Measurements from ENCODE around the gene PARVG. TPM values are rescaled to one million over a fixed set of nuclear protein-coding genes. Genes with fewer than 3 reads are reported as not detected.

PARVG gene
- total and polyA plus RNA-seq, 2 donors (not counting 3 experiments of a cell fraction or from before 2014, with no cell fraction given) = 0.82 TPM; not detected in 1

DNA sequence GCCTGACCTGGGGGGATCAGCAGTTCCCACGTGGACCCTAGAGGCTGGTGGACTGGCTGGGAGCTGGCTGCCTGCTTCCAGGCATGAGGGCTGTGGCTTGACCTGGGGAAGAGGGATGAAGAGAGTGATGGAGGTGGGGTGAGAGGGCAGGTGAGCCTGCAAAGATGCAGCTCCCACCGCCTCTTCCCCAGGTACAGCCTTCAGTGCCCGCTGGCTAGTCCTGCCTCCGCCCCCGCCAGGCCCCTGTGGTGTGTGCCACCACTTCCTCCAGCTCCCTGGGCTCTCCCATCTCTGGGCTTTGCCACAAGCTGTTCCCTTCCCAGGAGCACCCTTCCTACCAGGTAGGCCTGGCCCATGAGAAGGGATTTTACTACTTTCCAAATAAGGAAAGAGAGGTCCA lies 19.1 kb downstream of the PARVG start:
- no peaks in the 10 kb centered on the region for H3K36me3 ChIP-seq (ENCODE audit: control insufficient read depth in 2 of 2, extremely low read depth in 1 of 2, insufficient read depth in 2 of 2, low read length in 2 of 2)
- no peaks in the 10 kb centered on the region for H3K9me3 ChIP-seq (replicated peaks; ENCODE audit: control insufficient read depth, insufficient read depth, low read length)
- no peaks in the 10 kb centered on the region for H4K20me1 ChIP-seq (replicated peaks; ENCODE audit: control insufficient read depth, extremely low read depth, insufficient read depth, low read length)
- H3K9ac ChIP-seq (replicated peaks; ENCODE audit: extremely low read depth, insufficient read depth, low read length) = no peak overlapping the region
- BruUV-seq (replicated peaks) = no TSS peak
- FAIRE-seq = no peak
- ChIA-PET CTCF (no interaction called here), POLR2A (no interaction called here)
- dilution Hi-C loops (cut with MboI; ENCODE audit: extremely low pct_ligation_motif_present, low sequenced_read_pairs) (no loop called here), intact Hi-C loops (cut with micrococcal nuclease) (no loop called here)
- H2AFZ ChIP-seq (ENCODE audit: low read depth, low read length) = no peak overlapping the region
- H3K27me3 ChIP-seq (ENCODE audit: control insufficient read depth in 2 of 2, insufficient read depth in 2 of 2, low read length in 2 of 2) = no peaks in the 10 kb centered on the region
- H3K27ac ChIP-seq (ENCODE audit: insufficient read depth, low read depth, low read length) = no peak overlapping the region
- TF ChIP-seq MYC (IDR thresholded peaks at IDR 0.05; ENCODE audit: low read depth, low read length) = no peak
- H3K4me3 ChIP-seq (replicated peaks in 1 of 3; ENCODE audit: insufficient read depth in 1 of 3, low read depth in 1 of 3, low read length in 3 of 3) = no peak overlapping the region
- no peaks in the 10 kb centered on the region for H3K4me1 ChIP-seq (ENCODE audit: control insufficient read depth, extremely low read depth, insufficient read depth, low read length)
- DNase-seq (ENCODE audit: low read depth, low spot score) = no peak
- no peaks in the 10 kb centered on the region for H3K9me1 ChIP-seq (replicated peaks; ENCODE audit: control insufficient read depth, extremely low read depth, insufficient read depth, low read length)
- no peaks in the 10 kb centered on the region for H3K79me2 ChIP-seq (ENCODE audit: control insufficient read depth, insufficient read depth, low read length)
- no peak overlapping the region for H3K4me2 ChIP-seq (ENCODE audit: insufficient read depth, low read length)

DNA sequence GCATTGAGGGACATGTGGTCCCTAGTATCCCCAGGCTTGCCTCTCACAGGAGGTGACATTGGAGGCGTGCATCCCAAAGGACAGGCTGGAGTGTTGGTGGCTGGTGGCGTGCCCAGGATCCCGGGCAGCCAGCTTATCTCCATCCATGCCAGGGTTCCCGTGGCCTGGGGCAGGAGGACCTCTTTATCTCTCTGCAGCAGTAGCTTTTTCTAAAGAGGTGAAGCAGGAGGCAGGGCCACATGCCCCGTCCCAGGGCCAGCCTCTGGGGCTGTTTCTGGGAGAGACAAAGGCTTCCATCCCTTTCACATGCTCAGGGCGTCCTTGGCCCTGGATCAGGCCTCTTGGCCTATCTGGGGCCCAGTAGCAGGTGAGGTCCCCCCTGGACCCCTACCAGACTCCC lies 19.7 kb downstream of the PARVG start:
- no peaks in the 10 kb centered on the region for H3K27me3 ChIP-seq (ENCODE audit: control insufficient read depth in 2 of 2, insufficient read depth in 2 of 2, low read length in 2 of 2)
- H4K20me1 ChIP-seq (replicated peaks; ENCODE audit: control insufficient read depth, extremely low read depth, insufficient read depth, low read length) = no peaks in the 10 kb centered on the region
- H3K9ac ChIP-seq (replicated peaks; ENCODE audit: extremely low read depth, insufficient read depth, low read length) = no peak overlapping the region
- H3K36me3 ChIP-seq (ENCODE audit: control insufficient read depth in 2 of 2, extremely low read depth in 1 of 2, insufficient read depth in 2 of 2, low read length in 2 of 2) = no peaks in the 10 kb centered on the region
- H3K27ac ChIP-seq (ENCODE audit: insufficient read depth, low read depth, low read length) = no peak overlapping the region
- intact Hi-C loops (cut with micrococcal nuclease) = no loop called here
- ChIA-PET POLR2A (no interaction called here), CTCF (no interaction called here)
- no peaks in the 10 kb centered on the region for H3K79me2 ChIP-seq (ENCODE audit: control insufficient read depth, insufficient read depth, low read length)
- TF ChIP-seq FOS (IDR thresholded peaks at IDR 0.05; ENCODE audit: borderline replicate concordance, insufficient read depth, low read length) = no peak
- no peaks in the 10 kb centered on the region for H3K9me3 ChIP-seq (replicated peaks; ENCODE audit: control insufficient read depth, insufficient read depth, low read length)
- no peaks in the 10 kb centered on the region for H3K4me1 ChIP-seq (ENCODE audit: control insufficient read depth, extremely low read depth, insufficient read depth, low read length)
- DNase-seq (ENCODE audit: low read depth, low spot score) (no peak), FAIRE-seq (no peak)
- BruUV-seq (replicated peaks) = no TSS peak
- H3K4me3 ChIP-seq (replicated peaks in 1 of 3; ENCODE audit: insufficient read depth in 1 of 3, low read depth in 1 of 3, low read length in 3 of 3) = no peak overlapping the region
- dilution Hi-C loops (cut with MboI; ENCODE audit: extremely low pct_ligation_motif_present, low sequenced_read_pairs) = no loop called here
- no peak overlapping the region for H3K4me2 ChIP-seq (ENCODE audit: insufficient read depth, low read length)
- no peak overlapping the region for H2AFZ ChIP-seq (ENCODE audit: low read depth, low read length)
- H3K9me1 ChIP-seq (replicated peaks; ENCODE audit: control insufficient read depth, extremely low read depth, insufficient read depth, low read length) = no peaks in the 10 kb centered on the region

Data from endothelial cell of umbilical vein (primary cell).